Activated CD4-positive, alpha-beta T cell treated with anti-CD3 and anti-CD28 coated beads, Interleukin-2, amount 50 U/mL, for 16 hours (primary cell): ENCODE measurements around the gene TTC5.
"Not testable (repeated sequence)": the region's sequence is repeated elsewhere in the genome, so short reads cannot be mapped to it uniquely, and the experiment has no call there.

ENCODE experiments used
- DNase-seq: peaks from one replicate; pipeline ENCODE4 v3.0.0-alpha.2; 2020

Gene TTC5, protein sequence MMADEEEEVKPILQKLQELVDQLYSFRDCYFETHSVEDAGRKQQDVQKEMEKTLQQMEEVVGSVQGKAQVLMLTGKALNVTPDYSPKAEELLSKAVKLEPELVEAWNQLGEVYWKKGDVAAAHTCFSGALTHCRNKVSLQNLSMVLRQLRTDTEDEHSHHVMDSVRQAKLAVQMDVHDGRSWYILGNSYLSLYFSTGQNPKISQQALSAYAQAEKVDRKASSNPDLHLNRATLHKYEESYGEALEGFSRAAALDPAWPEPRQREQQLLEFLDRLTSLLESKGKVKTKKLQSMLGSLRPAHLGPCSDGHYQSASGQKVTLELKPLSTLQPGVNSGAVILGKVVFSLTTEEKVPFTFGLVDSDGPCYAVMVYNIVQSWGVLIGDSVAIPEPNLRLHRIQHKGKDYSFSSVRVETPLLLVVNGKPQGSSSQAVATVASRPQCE

DNA sequence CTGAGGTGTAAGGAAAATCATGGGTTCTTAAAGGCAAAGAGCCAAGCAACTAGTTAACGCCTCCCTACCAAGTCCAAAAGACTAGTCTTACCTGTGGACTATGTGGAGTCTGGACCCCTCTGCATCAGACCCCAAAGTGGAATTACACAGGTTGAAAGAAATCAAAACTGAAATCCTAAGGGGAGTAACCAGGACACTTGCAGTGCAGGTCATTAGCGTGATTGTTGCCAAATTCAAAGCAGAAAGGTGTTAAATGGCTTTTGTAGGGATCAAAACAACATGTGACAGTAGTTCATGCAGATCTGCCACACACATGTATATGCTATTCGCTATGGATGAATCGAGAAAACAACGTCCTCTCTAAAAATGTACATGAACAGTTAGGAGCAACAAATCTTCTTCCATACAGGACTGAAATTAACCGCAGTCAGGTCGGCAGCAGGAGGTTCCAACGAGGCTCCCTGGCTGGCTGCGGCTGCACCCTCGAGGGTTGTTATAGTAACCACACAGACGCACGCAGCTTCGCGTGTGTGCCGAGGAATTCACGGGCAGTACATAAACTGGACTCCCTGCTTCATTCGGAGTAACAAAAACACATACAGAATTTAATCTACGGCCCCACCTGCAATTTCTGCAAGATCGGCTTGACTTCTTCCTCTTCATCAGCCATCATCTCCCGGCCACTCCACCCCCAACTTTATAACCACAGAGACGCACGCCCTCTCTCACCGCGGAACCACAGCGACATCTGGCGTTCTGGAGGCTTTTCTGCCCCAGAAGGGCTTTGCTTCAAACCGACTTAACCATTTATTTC is at the start of gene TTC5:
Gene TTC5, minus strand, starts transcription at position 687 of the 814 bp plus-strand sequence. Its CDS starts 14 bp downstream, at position 673.
- DNase-seq: peak; percentile 89

DNA sequence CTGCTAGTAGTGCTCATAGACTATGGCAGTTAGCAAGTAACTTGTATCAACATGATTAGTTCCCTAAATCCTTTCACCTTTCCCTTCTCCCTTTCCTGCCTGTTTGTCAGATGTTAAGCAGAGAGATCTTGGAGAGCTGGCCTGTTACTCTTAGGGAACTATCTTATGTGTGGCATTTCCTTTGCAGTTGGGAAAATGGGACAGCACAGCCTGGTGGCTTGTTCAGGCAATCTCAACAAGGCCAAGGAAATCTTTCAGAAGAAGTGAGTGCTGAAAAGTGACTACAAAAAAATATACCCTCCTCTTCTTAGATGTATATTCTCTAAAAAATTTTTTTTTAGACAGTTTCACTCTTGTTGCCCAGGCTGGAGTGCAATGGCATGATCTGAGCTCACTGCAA is 45.1 kb upstream of the TTC5 start:
- DNase-seq: no peak

DNA sequence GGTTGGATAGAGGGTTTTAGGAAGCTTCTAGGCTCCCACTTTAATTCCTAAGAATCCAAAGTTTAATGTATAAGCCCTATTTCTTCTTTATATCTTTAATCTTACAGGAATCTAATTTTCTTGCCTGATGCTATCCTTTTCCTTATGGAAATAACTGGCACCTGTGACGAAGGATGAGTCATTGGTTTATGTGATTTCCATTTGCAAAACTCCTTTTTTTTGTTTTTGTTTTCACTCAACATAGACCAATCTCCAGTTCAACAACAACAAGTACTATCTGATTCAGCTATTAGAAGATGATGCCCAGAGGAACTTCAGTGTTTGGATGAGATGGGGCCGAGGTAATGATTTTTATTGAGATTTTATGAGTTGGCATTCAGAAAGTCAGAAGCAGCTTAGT is 44.5 kb upstream of the TTC5 start:
- DNase-seq: no peak

DNA sequence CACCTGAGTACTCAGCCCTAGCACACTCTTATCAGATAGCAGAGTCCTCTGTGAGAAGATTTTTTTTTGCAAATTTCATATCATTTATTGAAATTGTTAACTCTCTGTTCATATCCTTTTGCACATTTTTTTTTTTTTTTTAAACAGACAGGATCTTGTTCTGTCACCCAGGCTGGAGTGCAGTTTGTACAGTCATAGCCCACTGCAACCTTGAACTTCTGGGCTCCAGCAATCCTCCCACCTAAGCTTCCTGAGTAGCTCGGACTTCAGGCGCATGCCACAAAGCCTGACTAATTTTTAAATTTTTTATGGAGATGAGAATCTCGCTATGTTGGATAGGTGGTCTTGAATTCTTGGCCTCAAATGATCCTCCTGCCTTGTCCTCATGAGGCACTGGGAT is 42.0 kb upstream of the TTC5 start:
- no peak for DNase-seq

DNA sequence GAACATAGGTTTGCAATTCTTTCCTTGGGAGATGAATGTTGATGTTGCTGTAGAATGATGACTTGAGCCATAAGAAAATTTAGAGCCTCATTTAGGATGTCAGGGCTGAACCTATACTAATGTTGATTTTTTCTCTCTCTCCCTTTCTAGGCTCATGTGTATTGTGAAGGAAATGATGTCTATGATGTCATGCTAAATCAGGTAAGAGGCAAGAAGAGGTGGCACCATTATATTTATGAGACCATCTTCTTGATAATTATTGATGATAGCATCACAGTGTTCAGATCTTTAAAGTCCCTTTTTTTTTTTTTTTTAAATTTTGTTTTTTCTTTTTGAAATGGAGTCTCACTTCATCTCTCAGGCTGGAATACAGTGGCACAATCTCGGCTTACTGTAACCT is 41.0 kb upstream of the TTC5 start:
- no peak for DNase-seq

DNA sequence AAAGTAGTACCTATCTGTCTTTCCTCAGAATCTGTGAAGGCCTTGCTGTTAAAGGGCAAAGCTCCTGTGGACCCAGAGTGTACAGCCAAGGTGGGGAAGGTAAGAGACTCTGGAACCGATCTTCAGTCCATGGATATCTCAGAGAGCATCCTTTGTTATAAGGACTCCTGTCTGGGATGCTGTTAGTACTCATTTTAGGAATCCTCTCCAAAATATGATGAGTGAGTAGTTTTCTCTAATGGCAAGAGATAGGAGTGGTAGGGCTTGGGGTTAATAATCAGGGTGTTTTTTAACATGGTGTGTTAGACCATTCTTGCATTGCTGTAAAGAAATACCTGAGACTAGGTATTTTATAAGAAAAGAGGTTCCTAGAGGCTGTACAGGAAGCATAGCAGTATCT is 39.6 kb upstream of the TTC5 start:
- DNase-seq: no peak

DNA sequence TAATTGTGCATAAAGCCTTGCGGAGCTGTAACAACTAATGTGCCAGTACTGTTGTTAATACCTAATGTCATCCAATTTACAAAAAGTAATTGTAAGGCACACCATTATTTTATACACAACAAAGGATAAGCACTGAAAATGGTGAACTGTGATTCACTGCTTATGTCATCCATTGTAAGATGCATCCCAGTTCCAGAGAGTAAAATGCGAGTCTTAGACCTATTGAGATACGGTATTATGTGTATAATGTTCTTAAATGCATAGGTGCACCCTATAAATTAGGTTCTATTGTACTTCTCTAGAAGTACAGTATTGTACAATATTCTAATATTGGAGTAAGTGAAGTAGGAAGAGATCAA is 38.1 kb upstream of the TTC5 start:
- DNase-seq: no peak

DNA sequence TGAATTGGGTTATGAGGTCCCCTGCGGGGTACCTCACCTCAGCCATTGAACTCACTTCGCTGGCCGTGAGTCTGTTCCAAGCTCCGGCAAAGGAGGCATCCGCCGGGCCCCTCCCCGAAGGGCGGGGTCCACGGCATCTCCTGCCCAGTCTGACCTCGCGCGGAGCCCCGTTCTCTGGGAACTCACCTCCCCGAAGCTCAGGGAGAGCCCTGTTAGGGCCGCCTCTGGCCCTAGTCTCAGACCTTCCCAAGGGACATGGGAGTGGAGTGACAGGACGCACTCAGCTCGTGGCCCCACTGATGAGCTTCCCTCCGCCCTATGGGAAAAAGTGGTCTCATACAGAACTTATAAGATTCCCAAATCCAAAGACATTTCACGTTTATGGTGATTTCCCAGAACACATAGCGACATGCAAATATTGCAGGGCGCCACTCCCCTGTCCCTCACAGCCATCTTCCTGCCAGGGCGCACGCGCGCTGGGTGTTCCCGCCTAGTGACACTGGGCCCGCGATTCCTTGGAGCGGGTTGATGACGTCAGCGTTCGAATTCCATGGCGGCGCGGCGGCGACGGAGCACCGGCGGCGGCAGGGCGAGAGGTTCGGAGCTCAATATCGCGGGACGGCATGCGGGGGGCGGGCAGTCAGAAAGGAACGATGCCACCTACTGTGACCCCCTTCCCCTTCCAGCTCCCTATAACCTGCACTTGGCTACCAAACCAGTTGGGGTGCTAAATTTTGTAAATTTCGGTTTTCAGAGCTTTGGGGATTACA is 37.5 kb upstream of the TTC5 start, which contains the start of gene PARP2:
Gene PARP2, plus strand, starts transcription at position 544 of the 770 bp plus-strand sequence. Its CDS starts 7 bp downstream, at position 551.
- DNase-seq: peak; percentile 99

DNA sequence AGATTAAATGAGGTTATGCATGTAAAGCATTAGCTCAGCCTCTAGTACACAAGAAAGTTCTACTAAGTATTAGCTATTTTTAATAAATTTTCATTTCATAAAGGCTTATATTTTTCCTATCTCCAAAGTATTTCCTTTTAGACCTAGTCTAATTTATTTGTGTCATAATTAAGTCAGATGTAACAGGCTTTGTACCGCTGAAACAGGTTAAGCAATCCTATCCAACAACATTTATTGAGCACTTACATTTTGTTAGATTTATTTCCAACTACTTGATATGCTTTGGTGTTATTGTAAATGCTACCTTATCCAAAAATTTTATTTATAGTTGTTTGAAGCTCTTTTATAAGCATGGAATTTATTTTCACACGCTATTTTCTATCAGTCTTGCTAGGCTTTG is 35.9 kb upstream of the TTC5 start:
- no peak for DNase-seq

DNA sequence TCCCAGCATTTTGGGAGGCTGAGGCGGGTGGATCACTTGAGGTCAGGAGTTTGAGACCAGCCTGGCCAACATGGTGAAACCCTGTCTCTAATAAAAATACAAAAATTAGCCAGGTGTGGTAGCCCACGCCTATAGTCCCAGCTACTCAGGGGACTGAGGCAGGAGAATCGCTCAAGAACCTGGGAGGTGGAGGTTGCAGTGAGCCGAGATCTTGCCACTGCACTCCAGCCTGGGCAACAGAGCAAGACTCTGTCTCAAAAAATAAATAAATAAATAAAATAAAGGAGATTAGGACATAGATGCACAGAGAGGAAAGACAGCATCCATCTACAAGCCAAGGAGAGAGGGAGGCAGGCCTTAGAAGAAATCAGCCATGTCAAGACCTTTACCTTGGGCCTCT is 35.3 kb upstream of the TTC5 start:
- not testable (repeated sequence) for DNase-seq

DNA sequence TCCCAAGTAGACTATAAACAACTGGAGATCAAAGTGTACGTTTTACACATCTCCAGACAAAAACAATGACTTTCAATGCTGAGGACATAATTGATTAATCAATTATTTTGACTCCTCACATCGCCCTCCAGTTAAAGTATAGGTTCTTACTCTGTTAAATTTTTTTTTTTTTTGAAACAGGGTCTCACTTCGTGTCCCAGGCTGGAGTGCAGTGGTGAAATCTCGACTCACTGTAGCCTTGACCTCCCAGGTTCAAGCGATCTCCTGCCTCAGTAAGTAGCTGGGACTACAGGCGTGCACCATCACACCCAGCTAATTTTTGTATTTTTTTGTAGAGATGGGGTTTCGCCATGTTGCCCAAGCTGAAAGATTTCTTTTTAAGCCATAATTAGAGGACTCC is 28.3 kb upstream of the TTC5 start:
- DNase-seq: no peak

DNA sequence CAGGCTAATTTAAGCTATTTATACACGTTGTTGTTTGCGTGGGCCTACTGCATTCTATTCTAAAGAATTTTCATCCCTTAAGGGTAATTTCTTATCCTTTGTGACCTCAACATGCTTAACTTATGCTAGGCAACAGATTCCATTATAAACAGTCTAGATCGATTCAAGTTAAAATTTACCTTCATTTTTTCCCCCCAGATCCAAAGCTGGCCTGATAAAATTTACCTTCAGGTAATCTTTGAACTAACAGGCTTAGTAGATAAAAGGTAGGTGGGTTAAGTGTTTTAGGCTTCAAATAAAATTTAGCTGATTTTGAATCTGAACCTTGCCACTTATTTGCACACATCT is 27.7 kb upstream of the TTC5 start:
- DNase-seq: no peak

DNA sequence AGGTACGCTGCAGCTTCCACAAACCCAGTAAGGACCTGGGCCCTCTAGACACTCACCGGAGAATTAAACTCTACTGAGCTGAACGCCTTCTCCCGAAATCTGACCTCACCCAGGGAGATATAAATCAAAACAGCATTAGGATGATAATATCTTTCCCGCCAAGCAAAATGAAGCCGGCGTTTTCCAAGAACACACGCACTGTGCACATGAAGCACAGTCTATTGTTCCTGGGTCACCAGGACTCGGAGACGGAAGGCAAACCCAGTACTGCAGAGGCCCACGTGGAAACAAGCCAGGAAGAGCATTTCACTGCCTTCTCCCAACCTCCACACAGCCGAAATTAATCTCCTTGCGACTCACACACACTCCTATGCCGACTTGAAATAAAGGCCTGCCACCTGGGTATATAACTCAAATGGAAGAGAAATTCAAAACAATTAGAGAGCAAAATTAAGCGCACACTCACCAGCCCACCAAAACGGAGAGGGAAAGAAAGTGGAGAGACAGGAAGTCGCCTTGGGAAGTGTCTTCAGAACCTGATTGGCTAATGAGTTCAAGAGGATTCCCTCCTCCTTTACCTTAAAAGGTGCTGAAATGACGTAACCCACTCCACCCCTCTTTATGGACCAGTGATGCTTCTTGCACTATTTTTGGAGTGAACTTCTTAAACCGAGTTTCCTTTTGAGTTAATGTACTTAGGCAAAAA is 27.2 kb upstream of the TTC5 start, which contains the start of gene CCNB1IP1:
Gene CCNB1IP1, minus strand, starts transcription at position 492 of the 706 bp plus-strand sequence. CDS start 16,756 bp downstream, outside the sequence.
- peak; percentile 92 for DNase-seq

DNA sequence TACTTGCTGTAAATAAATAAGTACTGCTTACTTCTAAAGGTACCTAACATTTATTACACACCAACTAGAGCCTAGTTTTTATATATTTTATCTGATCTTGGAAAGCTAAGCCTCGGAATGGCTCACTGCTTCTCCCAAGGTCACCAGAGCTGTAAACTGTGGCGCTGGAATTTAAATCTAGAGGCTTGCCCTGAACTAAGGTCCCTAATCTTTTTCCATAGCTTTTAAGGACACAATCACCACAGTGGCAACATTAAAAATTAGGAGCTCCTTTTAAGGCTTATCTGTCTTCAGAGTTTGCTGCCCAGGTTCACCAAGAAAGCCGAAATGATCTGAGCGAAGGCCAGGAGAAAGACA is 26.7 kb upstream of the TTC5 start:
- no peak for DNase-seq

DNA sequence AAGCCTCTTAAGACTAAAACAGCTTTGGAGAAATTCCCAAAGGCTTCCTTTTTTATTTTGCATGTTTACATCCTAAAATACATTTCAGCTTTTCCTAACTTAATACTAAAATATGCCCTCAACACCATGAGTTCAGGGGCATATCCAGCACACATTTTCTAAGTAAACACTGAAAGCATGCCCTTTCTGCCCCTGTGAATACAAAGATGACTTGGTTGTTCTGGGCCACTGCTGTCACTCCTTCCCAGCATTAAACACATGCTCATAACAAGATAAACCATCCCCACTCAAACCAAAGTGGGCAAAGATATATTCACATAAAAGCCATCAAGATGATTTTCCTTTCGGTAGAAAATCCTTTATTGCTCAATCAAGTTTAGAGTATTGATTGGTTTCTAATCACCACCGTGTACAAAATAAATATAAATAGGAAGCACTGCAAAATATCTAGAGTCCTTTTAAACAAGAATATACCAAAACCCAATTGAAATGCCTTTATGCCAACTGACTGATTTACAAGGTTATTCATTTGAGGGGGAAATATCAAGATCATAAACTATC is 25.4 kb upstream of the TTC5 start:
- peak; percentile 21 for DNase-seq

DNA sequence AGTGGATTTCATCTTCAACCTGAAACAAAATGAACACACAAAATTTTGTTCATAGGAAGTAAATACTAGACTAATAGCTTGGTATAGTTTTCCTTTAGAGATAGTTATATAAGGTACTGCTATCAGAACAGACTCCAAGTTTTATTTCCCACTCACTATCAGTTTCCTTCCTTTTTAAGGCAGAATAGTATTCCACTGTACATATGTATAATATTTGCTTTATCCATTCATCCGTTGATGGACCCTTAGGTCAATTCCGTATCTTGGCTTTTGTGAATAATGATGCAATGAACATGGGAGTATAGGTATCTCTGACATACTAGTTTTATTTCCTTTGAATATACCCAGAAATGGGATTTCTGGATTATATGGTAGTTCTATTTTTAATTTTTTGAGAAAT is 23.6 kb upstream of the TTC5 start:
- no peak for DNase-seq

DNA sequence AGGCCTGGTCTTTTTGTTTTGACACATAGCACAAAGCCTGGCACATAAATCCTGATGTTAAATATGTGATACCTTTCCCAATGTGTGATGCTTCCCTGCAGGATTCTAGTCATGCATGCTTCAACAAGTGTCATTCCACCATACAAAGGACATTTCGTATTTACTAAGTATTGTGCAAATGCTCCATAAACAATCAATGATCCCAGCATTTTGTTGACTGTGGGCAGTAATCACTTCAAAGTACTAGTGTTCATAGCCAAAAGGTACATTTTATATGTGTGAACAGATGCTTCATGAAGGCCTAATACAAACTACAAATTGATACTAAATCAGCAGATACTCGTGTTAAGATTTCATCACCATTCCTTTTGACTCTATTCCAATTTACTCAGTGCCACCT is 23.0 kb upstream of the TTC5 start:
- DNase-seq: no peak

DNA sequence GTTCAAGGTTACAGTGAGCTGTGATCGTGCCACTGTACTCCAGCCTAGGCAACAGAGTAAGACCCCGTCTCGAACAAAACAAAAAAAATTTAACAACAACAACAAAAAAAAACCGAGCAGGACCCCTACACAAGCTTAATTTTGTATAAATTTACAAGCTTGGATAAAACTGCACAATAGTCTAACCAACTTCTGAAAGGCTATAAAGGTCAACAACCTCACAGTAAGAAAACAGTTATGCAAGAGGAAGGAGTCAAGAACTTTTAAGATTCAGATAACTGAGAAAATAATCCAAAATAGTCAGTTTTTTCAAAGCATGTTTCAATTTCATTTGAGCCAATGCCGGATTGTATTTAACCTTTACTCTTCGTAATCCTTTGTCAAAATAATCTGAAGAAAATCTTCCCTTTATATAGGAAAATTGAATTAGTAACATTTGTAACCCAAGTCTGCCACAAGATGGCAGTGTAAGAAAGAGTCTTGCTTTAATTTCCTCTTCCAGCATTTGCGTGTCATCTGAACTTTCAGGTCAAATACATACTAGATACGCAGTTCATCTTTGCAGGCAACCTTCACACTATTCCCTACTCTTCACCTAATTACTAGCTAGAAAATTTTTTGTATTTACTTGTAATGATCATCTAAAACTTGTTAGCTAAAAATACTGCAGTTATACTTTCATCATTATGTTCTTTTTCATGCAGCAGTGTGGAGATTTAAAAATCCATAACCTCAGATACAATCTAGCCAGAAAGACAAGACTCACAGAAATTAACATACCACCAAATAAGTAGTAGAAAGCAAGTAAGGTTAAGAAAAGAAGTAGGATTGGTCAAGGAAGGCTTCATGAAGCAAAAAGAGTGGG is 21.5 kb upstream of the TTC5 start:
- peak; percentile 76 for DNase-seq

DNA sequence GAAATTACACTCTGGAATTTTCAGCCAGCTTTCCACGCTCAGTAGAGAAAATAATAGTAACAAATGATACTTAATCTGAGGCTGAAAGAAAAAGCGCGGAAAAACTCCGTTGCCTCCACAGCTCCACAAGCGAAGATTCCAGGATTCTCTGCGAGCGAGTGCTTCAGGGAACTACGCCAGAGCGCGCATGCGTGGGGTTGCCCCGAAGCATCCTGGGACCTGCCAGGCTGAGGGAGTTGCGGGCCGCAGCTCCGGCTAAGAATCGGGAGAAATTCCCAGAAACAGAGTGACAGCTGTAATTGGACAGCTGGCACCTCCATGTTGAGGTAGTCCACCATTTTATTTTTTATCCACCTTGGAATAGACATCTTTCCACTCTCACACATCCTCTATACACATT is 12.0 kb upstream of the TTC5 start:
- no peak for DNase-seq

DNA sequence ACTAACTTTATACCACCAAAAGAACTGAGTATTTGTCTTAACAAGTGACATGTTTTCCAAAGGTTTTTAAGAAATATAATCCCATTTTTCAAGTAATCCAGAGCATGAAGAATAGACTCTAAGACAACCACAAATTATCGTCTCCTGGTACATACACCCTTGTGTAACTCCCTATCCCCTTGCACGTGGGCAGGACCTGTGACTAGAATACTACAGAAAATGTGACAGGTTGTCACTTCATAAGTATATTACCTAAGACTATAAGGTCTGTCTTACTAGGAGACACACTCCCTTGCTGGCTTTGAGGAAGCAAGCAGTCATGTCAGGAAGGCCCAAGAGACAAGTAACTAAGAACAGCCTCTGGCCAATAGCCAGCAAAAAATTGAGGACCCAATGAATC is 8.3 kb upstream of the TTC5 start:
- no peak for DNase-seq

DNA sequence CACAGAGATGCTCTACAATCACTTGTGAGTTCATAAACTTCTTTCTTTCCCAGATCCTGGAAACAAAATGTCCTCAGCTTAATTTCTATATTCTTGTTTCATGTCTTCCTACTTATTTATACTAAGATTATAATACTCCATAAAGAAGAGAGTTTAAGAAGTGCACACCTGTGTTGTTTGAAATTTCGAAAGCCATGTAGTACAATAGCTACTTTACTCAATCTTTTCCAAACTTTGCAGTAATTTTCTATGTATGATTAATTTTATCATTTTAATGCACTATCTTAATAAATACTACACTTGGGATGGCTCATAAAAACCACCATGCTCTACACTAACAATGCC is 300 bp upstream of the TTC5 start:
- DNase-seq: no peak
